HG03571 (cell line): Measurements from ENCODE around the gene P3H3.

Source experiments
- ATAC-seq: cut with Tn5 transposase; IDR thresholded peaks from one replicate; pipeline ENCODE4 v1.9.1; 2021; ENCODE audit not compliant: unreplicated experiment

P3H3 gene

GRCh38 chr12:6799147-6799546 is 29.1 kb upstream of the P3H3 start:
- no peak for ATAC-seq

GRCh38 chr12:6807170-6807569 is 21.0 kb upstream of the P3H3 start:
- ATAC-seq = no peak

GRCh38 chr12:6809056-6809455 is 19.2 kb upstream of the P3H3 start:
- no peak for ATAC-seq

GRCh38 chr12:6810758-6811157 is 17.4 kb upstream of the P3H3 start:
- no peak for ATAC-seq

- no peak for ATAC-seq
These were observed 14.8 kb upstream of the P3H3 start for GRCh38 chr12:6813363-6813762.

- no peak for ATAC-seq
These were observed 11.6 kb upstream of the P3H3 start for GRCh38 chr12:6816598-6816997.

GRCh38 chr12:6817098-6817497 is 11.1 kb upstream of the P3H3 start:
- ATAC-seq = no peak

GRCh38 chr12:6817662-6818157 is 10.5 kb upstream of the P3H3 start:
- ATAC-seq = no peak

- no peak for ATAC-seq
These were observed 10.0 kb upstream of the P3H3 start for GRCh38 chr12:6818222-6818621.

GRCh38 chr12:6818645-6819044 is 9.6 kb upstream of the P3H3 start:
- ATAC-seq = no peak

- no peak for ATAC-seq
These were observed 8.8 kb upstream of the P3H3 start for GRCh38 chr12:6819106-6820030.

GRCh38 chr12:6820166-6820565 is 8.0 kb upstream of the P3H3 start:
- ATAC-seq = no peak

GRCh38 chr12:6821591-6822425 is 6.4 kb upstream of the P3H3 start, which contains the start of gene GPR162:
GPR162 (plus strand) TSS chr12:6821821; CDS start chr12:6823899, 2,078 bp downstream.
- ATAC-seq = no peak

- no peak for ATAC-seq
These were observed 5.6 kb upstream of the P3H3 start for GRCh38 chr12:6822426-6823135.

GRCh38 chr12:6823182-6824084 is 4.8 kb upstream of the P3H3 start:
- no peak for ATAC-seq

GRCh38 chr12:6824085-6824775 is 4.0 kb upstream of the P3H3 start:
- ATAC-seq = no peak

- ATAC-seq = no peak
These were observed 3.3 kb upstream of the P3H3 start for GRCh38 chr12:6824901-6825381.

GRCh38 chr12:6825398-6826124 is 2.6 kb upstream of the P3H3 start:
- no peak for ATAC-seq
